SU-DHL-6 (cell line): ENCODE measurements around the gene PRTN3.

Experiments used
- H2AFZ ChIP-seq: fragments of 200-600 bp; sonication (generic); 2 replicates; pipeline ENCODE4 v1.6.1; 2014; ENCODE audit warnings: low read depth, mild to moderate bottlenecking, moderate library complexity, mixed read lengths, antibody characterized with exemption, low read length; ENCODE audit not compliant: severe bottlenecking
- H3F3A ChIP-seq: fragments of 200-600 bp; shearing (Covaris generic); 2 replicates; pipeline ENCODE4 v1.6.0; 2016; ENCODE audit warnings: antibody characterized with exemption, mild to moderate bottlenecking; ENCODE audit not compliant: insufficient read depth
- H3K27ac ChIP-seq: fragments of 200-600 bp; sonication (generic); 2 replicates; pipeline ENCODE4 v1.5.1; 2016; ENCODE audit warnings: low read depth, mild to moderate bottlenecking, low read length, moderate library complexity, mixed read lengths
- H3K27me3 ChIP-seq: fragments of 200-600 bp; sonication (generic), shearing (Covaris generic); 2 replicates; pipeline ENCODE4 v1.6.0; 2014; ENCODE audit warnings: mild to moderate bottlenecking, low read length
- H3K36me3 ChIP-seq: fragments of 200-600 bp; sonication (generic); 2 replicates; pipeline ENCODE4 v1.6.1; 2014; ENCODE audit warnings: mild to moderate bottlenecking, low read length, mixed read lengths
- H3K4me2 ChIP-seq: fragments of 300-600, 200-600 bp; shearing (Covaris generic), sonication (generic); 2 replicates; pipeline ENCODE4 v1.6.0; 2014; ENCODE audit warnings: low read length, low read depth, mild to moderate bottlenecking; ENCODE audit not compliant: poor library complexity, severe bottlenecking
- H3K4me3 ChIP-seq: fragments of 200-600 bp; sonication (generic); 2 replicates; pipeline ENCODE4 v1.5.1; 2014; ENCODE audit warnings: antibody characterized with exemption, low read length, mild to moderate bottlenecking, mixed read lengths; ENCODE audit not compliant: insufficient read depth, poor library complexity, severe bottlenecking
- H3K79me2 ChIP-seq: fragments of 200-600 bp; sonication (generic); 2 replicates; pipeline ENCODE4 v1.6.1; 2014; ENCODE audit warnings: mild to moderate bottlenecking, low read length, moderate library complexity; ENCODE audit not compliant: insufficient read depth
- H3K9ac ChIP-seq: fragments of 200-600 bp; sonication (generic); 2 replicates; pipeline ENCODE4 v1.7.0; 2014; ENCODE audit warnings: mild to moderate bottlenecking, low read length
- H3K9me2 ChIP-seq: fragments of 200-600 bp; sonication (generic); replicated peaks from 2 replicates; pipeline ENCODE4 v1.6.1; 2014; ENCODE audit warnings: low read length; ENCODE audit not compliant: insufficient read depth
- H3K9me3 ChIP-seq: fragments of 200-600 bp; sonication (generic); 2 replicates; pipeline ENCODE4 v1.6.1; 2014; ENCODE audit warnings: low read length, mixed read lengths; ENCODE audit not compliant: insufficient read depth
- H4K20me1 ChIP-seq: fragments of 200-600 bp; sonication (generic); 2 replicates; pipeline ENCODE4 v1.6.1; 2014; ENCODE audit warnings: low read depth, mild to moderate bottlenecking, antibody characterized with exemption, low read length, moderate library complexity, mixed read lengths
- CTCF ChIP-seq: fragments of 200-600 bp; sonication (generic); IDR thresholded peaks from one replicate; pipeline ENCODE4 v1.5.1; 2017; ENCODE audit warnings: antibody characterized with exemption, mild to moderate bottlenecking, low read length, moderate library complexity; ENCODE audit not compliant: insufficient read depth, poor library complexity, severe bottlenecking
- EZH2phosphoT487 ChIP-seq: fragments of 200-600 bp; sonication (generic), shearing (Covaris generic); conservative IDR thresholded peaks from 2 replicates; pipeline ENCODE4 v1.6.1; 2018; ENCODE audit warnings: mild to moderate bottlenecking, antibody characterized with exemption, low read length, moderate library complexity, mixed read lengths

The PRTN3 gene

GRCh38 chr19:821231-821824 is 19.5 kb upstream of the PRTN3 start:
- no peak overlapping the region for H3K4me3 ChIP-seq
- H3K9ac ChIP-seq, result no peak overlapping the region
- no peak overlapping the region for H3K4me2 ChIP-seq
- H4K20me1 ChIP-seq, result no peaks in the 10 kb centered on the region
- no peaks in the 10 kb centered on the region for H3K9me2 ChIP-seq
- no peaks in the 10 kb centered on the region for H3K79me2 ChIP-seq
- no peak overlapping the region for H3K27ac ChIP-seq
- H3K27me3 ChIP-seq, result no peaks in the 10 kb centered on the region
- no peaks in the 10 kb centered on the region for H3K36me3 ChIP-seq
- H2AFZ ChIP-seq, result no peak overlapping the region
- no peaks in the 10 kb centered on the region for H3K9me3 ChIP-seq
- H3F3A ChIP-seq, result no peaks in the 10 kb centered on the region
- TF ChIP-seq EZH2phosphoT487 (no peak), CTCF (no peak)

DNA sequence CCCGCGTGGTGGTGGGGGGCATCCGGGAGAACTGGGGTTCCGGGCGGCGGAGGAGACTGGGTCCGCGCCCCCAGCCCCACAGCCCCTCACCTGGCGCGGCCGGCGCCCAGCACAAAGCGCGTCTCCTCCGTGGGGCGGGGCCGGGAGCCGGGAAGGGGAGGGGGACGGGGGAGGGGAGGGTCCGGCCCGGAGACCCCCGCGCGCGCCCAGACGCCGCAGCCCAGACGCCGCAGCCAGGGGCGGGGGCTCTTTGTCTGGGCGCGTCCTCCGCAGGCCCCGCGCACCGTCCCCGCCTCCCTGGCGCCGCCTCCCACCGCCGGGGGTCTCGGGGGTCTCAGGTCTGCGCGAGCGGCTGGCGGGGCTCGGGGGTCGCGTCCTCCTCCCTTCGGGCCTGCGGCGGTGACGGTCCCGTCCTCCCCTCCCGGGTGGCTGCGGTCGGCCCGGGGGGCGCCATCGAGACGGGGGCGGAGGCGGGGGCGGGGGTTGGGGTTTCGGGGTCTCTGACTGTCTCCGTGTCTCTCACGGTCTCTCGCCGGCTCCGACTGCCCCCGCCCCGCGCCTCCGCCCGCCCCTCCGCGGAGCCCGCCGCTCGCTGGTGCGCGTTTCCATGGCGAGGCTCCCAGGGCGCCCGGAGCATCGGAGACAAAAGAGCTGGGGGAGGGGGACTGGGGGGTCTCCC is 18.8 kb upstream of the PRTN3 start, which contains the start of gene PLPPR3:
Gene PLPPR3 (minus strand): TSS at position 131 of the 679 bp plus-strand sequence. CDS start 396 bp downstream, outside the sequence.
- H3K79me2 ChIP-seq, result no peaks in the 10 kb centered on the region
- H3K27me3 ChIP-seq, result no peaks in the 10 kb centered on the region
- TF ChIP-seq EZH2phosphoT487 (no peak), CTCF (no peak)
- no peak within 1 kb of the TSS for H3K27ac ChIP-seq
- H3K9ac ChIP-seq, result no peak within 1 kb of the TSS
- no peak within 1 kb of the TSS for H2AFZ ChIP-seq
- H4K20me1 ChIP-seq, result no peaks in the 10 kb centered on the region
- H3K4me3 ChIP-seq, result no peak within 1 kb of the TSS
- no peaks in the 10 kb centered on the region for H3K9me2 ChIP-seq
- H3K36me3 ChIP-seq, result no peaks in the 10 kb centered on the region
- no peaks in the 10 kb centered on the region for H3K9me3 ChIP-seq
- no peaks in the 10 kb centered on the region for H3F3A ChIP-seq
- no peak within 1 kb of the TSS for H3K4me2 ChIP-seq

GRCh38 chr19:823565-824121 is 17.2 kb upstream of the PRTN3 start:
- H4K20me1 ChIP-seq, result no peaks in the 10 kb centered on the region
- H3K9me3 ChIP-seq, result no peaks in the 10 kb centered on the region
- no peak overlapping the region for H3K27ac ChIP-seq
- H3K79me2 ChIP-seq, result no peaks in the 10 kb centered on the region
- no peaks in the 10 kb centered on the region for H3K9me2 ChIP-seq
- no peak overlapping the region for H3K9ac ChIP-seq
- H2AFZ ChIP-seq, result no peak overlapping the region
- no peak overlapping the region for H3K4me2 ChIP-seq
- no peak overlapping the region for H3K4me3 ChIP-seq
- H3K36me3 ChIP-seq, result no peaks in the 10 kb centered on the region
- no peaks in the 10 kb centered on the region for H3K27me3 ChIP-seq
- TF ChIP-seq CTCF, result no peak
- no peak for TF ChIP-seq EZH2phosphoT487
- no peaks in the 10 kb centered on the region for H3F3A ChIP-seq
